HG03060 (cell line): Measurements from ENCODE around the gene CCPG1.
"Not testable (repeated sequence)": the region's sequence is repeated elsewhere in the genome, so short reads cannot be mapped to it uniquely, and the experiment has no call there.

Experiments used
- ATAC-seq: cut with Tn5 transposase; IDR thresholded peaks from one replicate; pipeline ENCODE4 v1.9.1; 2021; ENCODE audit warnings: low read depth, moderate number of reproducible peaks; ENCODE audit not compliant: unreplicated experiment

The CCPG1 gene

GRCh38 chr15:55408012-55408928 lies at the start of gene CCPG1, which contains the start of gene PIERCE2:
Gene CCPG1 (minus strand): TSS chr15:55408359. CDS start chr15:55389424, 18,935 bp downstream.
Gene PIERCE2 (plus strand): TSS chr15:55408495. CDS start chr15:55408769, 274 bp downstream.
- ATAC-seq, result peak; percentile 91

GRCh38 chr15:55457401-55458022 lies 49.4 kb upstream of the CCPG1 start:
- ATAC-seq, result no peak

GRCh38 chr15:55447030-55447394 lies 38.9 kb upstream of the CCPG1 start:
- ATAC-seq, result not testable (repeated sequence)

- not testable (repeated sequence) for ATAC-seq
Observed at GRCh38 chr15:55446379-55447029, 38.3 kb upstream of the CCPG1 start.

- ATAC-seq, result not testable (repeated sequence)
Observed at GRCh38 chr15:55445936-55446335, 37.8 kb upstream of the CCPG1 start.

- not testable (repeated sequence) for ATAC-seq
Observed at GRCh38 chr15:55443141-55443540, 35.0 kb upstream of the CCPG1 start.

- ATAC-seq, result no peak
Observed at GRCh38 chr15:55434989-55435825, 27.0 kb upstream of the CCPG1 start.

GRCh38 chr15:55422089-55422488 lies 13.9 kb upstream of the CCPG1 start:
- no peak for ATAC-seq

GRCh38 chr15:55420171-55420866 lies 12.2 kb upstream of the CCPG1 start:
- no peak for ATAC-seq

GRCh38 chr15:55417678-55418077 lies 9.5 kb upstream of the CCPG1 start:
- ATAC-seq, result not testable (repeated sequence)

- ATAC-seq, result not testable (repeated sequence)
Observed at GRCh38 chr15:55408976-55409375, 817 bp upstream of the CCPG1 start.

GRCh38 chr15:55407498-55408011 lies 604 bp downstream of the CCPG1 start:
- peak; percentile 1 for ATAC-seq

GRCh38 chr15:55403531-55403930 lies 4.6 kb downstream of the CCPG1 start:
- ATAC-seq, result no peak

GRCh38 chr15:55402707-55403106 lies 5.5 kb downstream of the CCPG1 start:
- ATAC-seq, result no peak

- no peak for ATAC-seq
Observed at GRCh38 chr15:55401786-55402246, 6.3 kb downstream of the CCPG1 start.

- ATAC-seq, result not testable (repeated sequence)
Observed at GRCh38 chr15:55400050-55400449, 8.1 kb downstream of the CCPG1 start.

GRCh38 chr15:55398243-55398642 lies 9.9 kb downstream of the CCPG1 start:
- no peak for ATAC-seq

GRCh38 chr15:55394694-55395093 lies 13.5 kb downstream of the CCPG1 start:
- ATAC-seq, result no peak

GRCh38 chr15:55389264-55389607 lies 18.9 kb downstream of the CCPG1 start:
- no peak for ATAC-seq
